AG04450 (cell line): Measurements from ENCODE around the gene CCBE1. TPM values are rescaled to one million over a fixed set of nuclear protein-coding genes. Genes with fewer than 3 reads are reported as not detected.
"Not testable (repeated sequence)": the region's sequence is repeated elsewhere in the genome, so short reads cannot be mapped to it uniquely, and the experiment has no call there.

ENCODE experiments used
- CTCF ChIA-PET: fragments of 300-600, 350-600 bp; formaldehyde crosslinking; extraction: SDS; loops from one replicate; lab custom pipeline; 2022; ENCODE audit warnings: antibody characterized with exemption, inconsistent platforms; lab: Charles Lee
- POLR2A ChIA-PET: fragments of 350-600 bp; formaldehyde crosslinking; extraction: SDS; loops from one replicate; lab custom pipeline; 2021; ENCODE audit warnings: antibody characterized with exemption, inconsistent platforms; lab: Yijun Ruan, JAX
- DNase-seq: peaks from one replicate; pipeline ENCODE4 v3.0.0-alpha.2; 2011; ENCODE audit warnings: low read depth, low spot score
- H3K27ac ChIP-seq: one replicate; pipeline ENCODE4 v1.5.1; 2012; ENCODE audit warnings: low read depth, low read length, control low read depth
- H3K27me3 ChIP-seq: one replicate; pipeline ENCODE4 v1.6.0; 2012; ENCODE audit warnings: low read length; ENCODE audit not compliant: control insufficient read depth, insufficient read depth
- H3K4me3 ChIP-seq: 2 replicates; pipeline ENCODE4 v1.5.1; 2011; ENCODE audit warnings: mild to moderate bottlenecking, low read depth, low read length, control low read depth
- H3K9me3 ChIP-seq: 2 replicates; pipeline ENCODE4 v1.5.1; 2012; ENCODE audit warnings: low read length; ENCODE audit not compliant: control insufficient read depth, insufficient read depth
- polyA plus RNA-seq: library from polyadenylated mRNA; depleted of rRNA; stranded (reverse); fragments of >200 nt; gene quantifications from 2 replicates; pipeline ENCODE4 v1.2.3, GENCODE V29; 2011
- TF ChIP-seq, protein P1 (sequence below): IDR thresholded peaks from 2 replicates; pipeline ENCODE4 v1.5.1; 2011; ENCODE audit warnings: low read depth, low read length, control low read depth, inconsistent platforms

The CCBE1 gene
- polyA plus RNA-seq, 1 experiment = 40.4 TPM

DNA sequence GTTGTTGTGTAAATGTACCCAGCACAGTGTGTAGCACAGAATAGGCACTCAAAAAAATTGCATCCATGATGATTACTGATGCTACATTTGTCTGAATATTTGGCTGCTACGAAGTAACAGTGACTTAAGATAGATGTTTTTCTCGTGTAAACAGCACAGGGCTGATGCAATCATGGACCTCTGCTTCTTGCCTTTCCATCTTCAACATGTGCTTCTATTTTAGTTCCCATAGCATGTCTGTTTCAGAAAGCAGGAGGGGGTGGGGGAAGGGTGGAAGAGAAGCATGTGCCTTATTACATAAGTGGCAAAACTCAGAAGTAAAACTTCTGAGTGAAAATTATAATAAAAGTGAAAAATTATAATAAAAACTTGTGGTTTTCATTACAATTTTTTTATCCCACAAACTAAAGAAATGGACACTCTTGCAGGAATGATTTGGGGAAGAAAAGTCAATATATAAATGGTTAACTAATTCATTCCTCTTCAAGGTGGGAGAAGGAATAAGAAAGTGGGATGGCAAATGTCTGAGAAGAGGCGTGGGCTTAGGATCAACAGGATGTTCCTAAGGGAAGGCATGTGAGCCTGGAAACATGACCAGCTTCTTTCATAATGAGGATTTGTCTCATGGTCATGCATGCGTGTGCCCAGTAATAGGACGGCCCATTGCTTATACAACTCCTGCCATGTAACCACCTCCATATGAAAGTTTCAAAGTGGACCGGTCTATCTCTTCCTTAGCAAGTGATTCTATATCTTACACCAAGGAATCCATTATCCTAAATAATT, 27.2 kb downstream of the CCBE1 start:
- H3K9me3 ChIP-seq = no peaks in the 10 kb centered on the region
- H3K27me3 ChIP-seq = no peaks in the 10 kb centered on the region
- DNase-seq = peak; percentile 37
- peak overlapping the region; percentile 11 for H3K27ac ChIP-seq
- no peak overlapping the region for H3K4me3 ChIP-seq
- ChIA-PET POLR2A (no interaction called here), CTCF (interaction anchor here (1.1 to 1.7 kb wide), 4 partner anchors 27 to 211 kb away, joined by 3 to 10 read pairs (median 3); partner anchors contain the start of gene CCBE1)
- TF ChIP-seq, protein P1, sequence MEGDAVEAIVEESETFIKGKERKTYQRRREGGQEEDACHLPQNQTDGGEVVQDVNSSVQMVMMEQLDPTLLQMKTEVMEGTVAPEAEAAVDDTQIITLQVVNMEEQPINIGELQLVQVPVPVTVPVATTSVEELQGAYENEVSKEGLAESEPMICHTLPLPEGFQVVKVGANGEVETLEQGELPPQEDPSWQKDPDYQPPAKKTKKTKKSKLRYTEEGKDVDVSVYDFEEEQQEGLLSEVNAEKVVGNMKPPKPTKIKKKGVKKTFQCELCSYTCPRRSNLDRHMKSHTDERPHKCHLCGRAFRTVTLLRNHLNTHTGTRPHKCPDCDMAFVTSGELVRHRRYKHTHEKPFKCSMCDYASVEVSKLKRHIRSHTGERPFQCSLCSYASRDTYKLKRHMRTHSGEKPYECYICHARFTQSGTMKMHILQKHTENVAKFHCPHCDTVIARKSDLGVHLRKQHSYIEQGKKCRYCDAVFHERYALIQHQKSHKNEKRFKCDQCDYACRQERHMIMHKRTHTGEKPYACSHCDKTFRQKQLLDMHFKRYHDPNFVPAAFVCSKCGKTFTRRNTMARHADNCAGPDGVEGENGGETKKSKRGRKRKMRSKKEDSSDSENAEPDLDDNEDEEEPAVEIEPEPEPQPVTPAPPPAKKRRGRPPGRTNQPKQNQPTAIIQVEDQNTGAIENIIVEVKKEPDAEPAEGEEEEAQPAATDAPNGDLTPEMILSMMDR = no peak

- DNase-seq = no peak
- CTCF ChIA-PET = interaction anchor here (1.2 kb wide), 1 partner anchor 30 kb away, joined by 3 read pairs; the partner anchor contains the start of gene CCBE1
- H3K27me3 ChIP-seq = no peaks in the 10 kb centered on the region
- POLR2A ChIA-PET = no interaction called here
- TF ChIP-seq, protein P1 = no peak
- no peaks in the 10 kb centered on the region for H3K9me3 ChIP-seq
- no peak overlapping the region for H3K27ac ChIP-seq
- no peak overlapping the region for H3K4me3 ChIP-seq
These were observed 29.7 kb downstream of the CCBE1 start for GRCh38 chr18:59667488-59667887.

- H3K9me3 ChIP-seq, DNase-seq, H3K27ac ChIP-seq, H3K27me3 ChIP-seq, CTCF ChIA-PET: not testable (repeated sequence)
- peak overlapping the region; percentile 49 for H3K4me3 ChIP-seq
- POLR2A ChIA-PET = interaction anchor here (0.6 kb wide), 1 partner anchor 68 kb away, joined by 4 read pairs; no protein-coding TSS in a partner anchor
These were observed 31.2 kb downstream of the CCBE1 start for GRCh38 chr18:59666007-59666402.

DNA sequence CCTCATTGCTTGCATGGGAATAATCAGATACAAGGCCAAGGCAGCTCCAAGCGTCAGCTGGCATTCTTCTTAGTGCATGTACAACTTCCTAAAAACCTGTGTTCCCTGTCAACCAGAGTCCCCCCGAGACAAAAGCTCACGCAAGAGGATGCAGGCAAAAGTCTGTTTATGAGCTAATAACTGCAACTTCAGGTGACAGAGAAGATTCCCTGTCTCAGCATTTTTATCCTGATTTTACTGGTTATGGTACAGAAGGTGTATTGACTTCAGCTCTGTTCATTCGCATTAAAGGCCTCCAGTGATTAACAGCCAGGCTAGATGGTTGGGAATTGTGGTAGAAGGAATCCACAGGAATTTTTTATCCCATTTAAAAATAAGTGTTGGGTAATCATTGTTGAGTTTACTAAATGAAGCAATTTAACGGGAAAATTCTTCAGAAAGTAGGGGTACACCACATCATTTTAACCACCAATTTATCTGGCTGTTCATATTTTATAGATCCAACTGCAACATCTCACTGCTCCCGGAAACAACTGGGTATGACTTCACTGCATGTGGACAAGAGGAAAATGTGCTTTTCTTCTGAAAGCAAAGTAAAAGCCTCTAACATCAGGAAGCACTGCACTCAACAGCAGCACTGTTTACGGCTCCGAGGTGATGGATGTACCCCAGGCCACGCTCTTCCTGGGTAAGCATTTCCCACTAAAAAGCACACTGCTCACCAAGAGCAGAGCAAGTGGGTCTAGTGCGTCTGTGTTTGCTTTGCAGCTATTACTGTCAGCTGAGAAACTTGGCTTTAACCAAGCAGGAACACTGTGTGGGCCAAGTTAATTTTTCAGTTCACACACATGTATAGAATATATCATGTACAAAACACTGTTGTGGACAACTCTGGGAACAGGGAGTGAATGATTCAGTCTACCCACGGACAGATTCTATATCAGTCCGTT, 31.9 kb downstream of the CCBE1 start:
- no peak for DNase-seq
- TF ChIP-seq, protein P1 = no peak
- Histone ChIP-seq H3K4me3 (peak overlapping the region; percentile 49), H3K27me3 (no peaks in the 10 kb centered on the region), H3K27ac (peak overlapping the region; percentile 49), H3K9me3 (no peaks in the 10 kb centered on the region)
- ChIA-PET POLR2A (no interaction called here), CTCF (interaction anchor here (0.7 to 1.6 kb wide), 5 partner anchors 32 to 206 kb away, joined by 3 to 8 read pairs (median 3); partner anchors contain the start of gene CCBE1)

DNA sequence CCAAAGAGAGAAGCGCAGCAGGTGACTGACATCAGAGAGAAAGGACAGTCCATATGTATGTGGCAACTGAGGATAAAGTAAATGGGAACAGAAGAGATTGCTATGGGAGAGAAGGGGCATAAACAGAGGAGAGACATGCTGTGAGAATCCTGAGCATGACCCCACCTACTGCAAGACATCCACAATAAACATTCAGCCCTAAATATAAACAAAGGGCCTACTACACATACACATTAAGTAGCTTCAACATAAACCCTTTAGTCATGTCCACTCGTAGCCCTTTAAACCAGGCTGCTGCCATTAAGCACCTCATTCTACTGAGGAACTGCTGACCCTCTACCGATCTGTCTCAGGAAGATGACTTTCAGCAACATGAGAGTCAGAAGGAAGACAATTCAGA, 32.9 kb downstream of the CCBE1 start:
- Histone ChIP-seq H3K27ac (no peak overlapping the region), H3K4me3 (peak overlapping the region; percentile 36; the same call in 1 of the 2 replicates), H3K9me3 (no peaks in the 10 kb centered on the region), H3K27me3 (no peaks in the 10 kb centered on the region)
- CTCF ChIA-PET = interaction anchor here (0.7 to 1.6 kb wide), 4 partner anchors 33 to 205 kb away, joined by 3 to 8 read pairs (median 3); no protein-coding TSS in a partner anchor
- POLR2A ChIA-PET = interaction anchor here (0.6 kb wide), 1 partner anchor 250 kb away, joined by 3 read pairs; no protein-coding TSS in a partner anchor
- DNase-seq = no peak
- TF ChIP-seq, protein P1 = no peak
